ENCODE data around the gene AGPAT2.

The AGPAT2 gene

DNA sequence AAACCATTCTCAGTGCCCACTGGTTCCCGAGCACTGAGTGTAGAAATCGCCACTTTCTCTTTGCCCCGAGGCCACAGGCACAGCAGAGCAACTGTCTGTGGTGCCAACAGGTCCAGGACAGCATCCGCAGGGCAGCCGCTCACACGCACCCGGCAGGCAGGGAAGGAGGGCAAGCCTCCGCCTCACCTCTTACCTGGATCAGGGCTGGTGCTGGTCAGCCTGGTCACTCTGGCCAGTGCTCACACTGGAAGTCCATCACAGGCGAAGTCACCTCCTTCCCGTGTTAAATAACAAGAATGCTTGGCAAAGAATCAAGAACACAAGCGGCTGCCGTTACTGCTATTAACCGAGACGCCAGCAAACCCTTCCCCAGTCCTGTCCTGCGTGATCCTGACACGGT, 38.9 kb upstream of the AGPAT2 start:
- ChIA-PET CTCF (interaction anchor here (0.9 to 1.3 kb wide), 3 partner anchors 10 to 41 kb away, joined by 3 to 5 read pairs (median 5); no protein-coding TSS in a partner anchor), POLR2A (interaction anchor here (1.0 to 4.0 kb wide), 6 partner anchors 9 to 344 kb away, joined by 3 to 79 read pairs (median 9); partner anchors contain the start of genes DIPK1B and SAPCD2)
- Histone ChIP-seq H3K36me3 (ENCODE audit: control insufficient read depth in 2 of 2, insufficient read depth in 1 of 2, low read length in 2 of 2) (peaks cover 0 to 59% of the 10 kb centered on the region in 2 experiments; a peak in 2 of 3 replicates), H3K4me3 (ENCODE audit: low read depth, low read length) (no peak overlapping the region; the same call in 1 of the 2 replicates), H3K4me1 (ENCODE audit: control insufficient read depth, insufficient read depth, low read length) (no peaks in the 10 kb centered on the region; the same call in 1 of the 2 replicates), H3K27ac (ENCODE audit: extremely low read depth, low read depth, low read length) (peak overlapping the region; percentile 71), H3K9me3 (ENCODE audit: control insufficient read depth, insufficient read depth, low read depth, low read length) (no peaks in the 10 kb centered on the region)
- TF ChIP-seq EGR2 (tag by site-specific recombination; IDR thresholded peaks at IDR 0.05; ENCODE audit: low read depth) (no peak), ZNF404 (tag by site-specific recombination; IDR thresholded peaks at IDR 0.05) (no peak), SCRT2 (tag by site-specific recombination; IDR thresholded peaks at IDR 0.05) (peak; percentile 83), ZNF18 (tag by site-specific recombination; IDR thresholded peaks at IDR 0.05) (no peak), ZNF362 (tag by site-specific recombination; IDR thresholded peaks at IDR 0.05) (no peak), RBAK (tag by site-specific recombination; IDR thresholded peaks at IDR 0.05) (no peak), SCRT1 (tag by site-specific recombination; IDR thresholded peaks at IDR 0.05; ENCODE audit: borderline replicate concordance) (peak; percentile 28; the same call in 1 of the 2 replicates), ZNF707 (tag by site-specific recombination; IDR thresholded peaks at IDR 0.05) (no peak), ZNF664 (tag by site-specific recombination; IDR thresholded peaks at IDR 0.05) (no peak), PRDM1 (tag by site-specific recombination; IDR thresholded peaks at IDR 0.05) (0 out of 2 replicates have a peak, but pooled peaks have one; percentile 13), GLIS2 (tag by site-specific recombination; IDR thresholded peaks at IDR 0.05) (no peak), ZSCAN5A (tag by site-specific recombination; IDR thresholded peaks at IDR 0.05) (no peak), ZNF19 (tag by site-specific recombination; IDR thresholded peaks at IDR 0.05; ENCODE audit: low read depth) (no peak), SETDB1 (IDR thresholded peaks at IDR 0.05; ENCODE audit: insufficient read length, low read length) (no peak), HOXC10 (CRISPR knock-in tag; IDR thresholded peaks at IDR 0.05) (no peak), ZNF610 (tag by site-specific recombination; IDR thresholded peaks at IDR 0.05; ENCODE audit: borderline replicate concordance) (no peak), KLF16 (tag by site-specific recombination; IDR thresholded peaks at IDR 0.05) (no peak), ZNF214 (tag by site-specific recombination; IDR thresholded peaks at IDR 0.05; ENCODE audit: borderline replicate concordance) (no peak), ZNF521 (tag by site-specific recombination; IDR thresholded peaks at IDR 0.05) (no peak), ZNF600 (tag by site-specific recombination; IDR thresholded peaks at IDR 0.05) (peak; percentile 80), ZNF560 (tag by site-specific recombination; IDR thresholded peaks at IDR 0.05; ENCODE audit: borderline replicate concordance) (no peak), ZNF692 (tag by site-specific recombination; IDR thresholded peaks at IDR 0.05) (no peak), ZNF433 (tag by site-specific recombination; IDR thresholded peaks at IDR 0.05; ENCODE audit: low read depth) (no peak), ZNF658 (tag by site-specific recombination; IDR thresholded peaks at IDR 0.05) (no peak), ZNF747 (tag by site-specific recombination; IDR thresholded peaks at IDR 0.05) (no peak), ZNF501 (tag by site-specific recombination; IDR thresholded peaks at IDR 0.05) (no peak)
- TF ChIP-seq, protein P1, sequence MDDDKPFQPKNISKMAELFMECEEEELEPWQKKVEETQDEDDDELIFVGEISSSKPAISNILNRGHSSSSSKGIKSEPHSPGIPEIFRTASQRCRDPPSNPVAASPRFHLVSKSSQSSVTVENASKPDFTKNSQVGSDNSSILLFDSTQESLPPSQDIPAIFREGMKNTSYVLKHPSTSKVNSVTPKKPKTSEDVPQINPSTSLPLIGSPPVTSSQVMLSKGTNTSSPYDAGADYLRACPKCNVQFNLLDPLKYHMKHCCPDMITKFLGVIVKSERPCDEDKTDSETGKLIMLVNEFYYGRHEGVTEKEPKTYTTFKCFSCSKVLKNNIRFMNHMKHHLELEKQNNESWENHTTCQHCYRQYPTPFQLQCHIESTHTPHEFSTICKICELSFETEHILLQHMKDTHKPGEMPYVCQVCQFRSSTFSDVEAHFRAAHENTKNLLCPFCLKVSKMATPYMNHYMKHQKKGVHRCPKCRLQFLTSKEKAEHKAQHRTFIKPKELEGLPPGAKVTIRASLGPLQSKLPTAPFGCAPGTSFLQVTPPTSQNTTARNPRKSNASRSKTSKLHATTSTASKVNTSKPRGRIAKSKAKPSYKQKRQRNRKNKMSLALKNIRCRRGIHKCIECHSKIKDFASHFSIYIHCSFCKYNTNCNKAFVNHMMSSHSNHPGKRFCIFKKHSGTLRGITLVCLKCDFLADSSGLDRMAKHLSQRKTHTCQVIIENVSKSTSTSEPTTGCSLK (tag by site-specific recombination; IDR thresholded peaks at IDR 0.05): no peak
- TF ChIP-seq, protein P2, sequence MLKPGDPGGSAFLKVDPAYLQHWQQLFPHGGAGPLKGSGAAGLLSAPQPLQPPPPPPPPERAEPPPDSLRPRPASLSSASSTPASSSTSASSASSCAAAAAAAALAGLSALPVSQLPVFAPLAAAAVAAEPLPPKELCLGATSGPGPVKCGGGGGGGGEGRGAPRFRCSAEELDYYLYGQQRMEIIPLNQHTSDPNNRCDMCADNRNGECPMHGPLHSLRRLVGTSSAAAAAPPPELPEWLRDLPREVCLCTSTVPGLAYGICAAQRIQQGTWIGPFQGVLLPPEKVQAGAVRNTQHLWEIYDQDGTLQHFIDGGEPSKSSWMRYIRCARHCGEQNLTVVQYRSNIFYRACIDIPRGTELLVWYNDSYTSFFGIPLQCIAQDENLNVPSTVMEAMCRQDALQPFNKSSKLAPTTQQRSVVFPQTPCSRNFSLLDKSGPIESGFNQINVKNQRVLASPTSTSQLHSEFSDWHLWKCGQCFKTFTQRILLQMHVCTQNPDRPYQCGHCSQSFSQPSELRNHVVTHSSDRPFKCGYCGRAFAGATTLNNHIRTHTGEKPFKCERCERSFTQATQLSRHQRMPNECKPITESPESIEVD (tag by site-specific recombination; IDR thresholded peaks at IDR 0.05): no peak
- TF ChIP-seq, protein P3, sequence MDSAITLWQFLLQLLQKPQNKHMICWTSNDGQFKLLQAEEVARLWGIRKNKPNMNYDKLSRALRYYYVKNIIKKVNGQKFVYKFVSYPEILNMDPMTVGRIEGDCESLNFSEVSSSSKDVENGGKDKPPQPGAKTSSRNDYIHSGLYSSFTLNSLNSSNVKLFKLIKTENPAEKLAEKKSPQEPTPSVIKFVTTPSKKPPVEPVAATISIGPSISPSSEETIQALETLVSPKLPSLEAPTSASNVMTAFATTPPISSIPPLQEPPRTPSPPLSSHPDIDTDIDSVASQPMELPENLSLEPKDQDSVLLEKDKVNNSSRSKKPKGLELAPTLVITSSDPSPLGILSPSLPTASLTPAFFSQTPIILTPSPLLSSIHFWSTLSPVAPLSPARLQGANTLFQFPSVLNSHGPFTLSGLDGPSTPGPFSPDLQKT (IDR thresholded peaks at IDR 0.05; ENCODE audit: borderline replicate concordance, low read depth, low read length): no peak
